Tibial artery (tissue), 4 donors: Measurements from ENCODE around the gene ASB6.
A peak's percentile ranks its signal among the peaks of the same experiment; 100 is the strongest.

Experiments
- DNase-seq, 2 donors: peaks; one replicate each; pipeline ENCODE4 v3.0.0-alpha.2; 2019
- H3K27ac ChIP-seq, 2 donors: fragments of 200-600 bp; sonication (generic) in 1 of 2; 1 replicate in 1 of 2; 2 replicates in 1 of 2; pipeline ENCODE4 v1.5.1; 2018 to 2019; ENCODE audit warnings: mild to moderate bottlenecking in 1 of 2
- H3K27me3 ChIP-seq, 2 donors: fragments of 200-600 bp; sonication (generic) in 1 of 2; one replicate each; pipeline versions ENCODE4 v1.5.1 to v1.6.0; 2016 to 2019
- H3K36me3 ChIP-seq, 3 donors: fragments of 200-600 bp; sonication (generic) in 2 of 3; one replicate each; pipeline ENCODE4 v1.5.1; 2016 to 2019; ENCODE audit warnings: mild to moderate bottlenecking in 2 of 3
- H3K4me1 ChIP-seq, 4 donors: fragments of 200-600 bp; sonication (generic) in 2 of 4; 1 replicate in 3 of 4; 2 replicates in 1 of 4; pipeline ENCODE4 v1.5.1; 2016 to 2019
- H3K4me3 ChIP-seq, 2 donors: fragments of 200-600 bp; sonication (generic) in 1 of 2; 1 replicate in 1 of 2; 2 replicates in 1 of 2; pipeline ENCODE4 v1.5.1; 2018 to 2019; ENCODE audit warnings: mild to moderate bottlenecking in 2 of 2
- H3K9me3 ChIP-seq, 3 donors: fragments of 200-600 bp; sonication (generic) in 1 of 3; one replicate each; pipeline ENCODE4 v1.5.1; 2016 to 2019
- CTCF ChIP-seq, 2 experiments: fragments of 200-600 bp in 1 of 2; fragments of 450-650 bp in 1 of 2; IDR thresholded peaks; one replicate each; pipeline ENCODE4 v1.5.1; 2017 to 2019; ENCODE audit warnings: antibody characterized with exemption in 2 of 2, mild to moderate bottlenecking in 1 of 2, moderate library complexity in 1 of 2
- intact Hi-C: fragments of 100-400 bp; cut with DNase I; formaldehyde crosslinking; loops from one replicate; pipeline ENCODE4 v1.15.0; 2023; ENCODE audit warnings: low total_unique reads

The ASB6 gene

GRCh38 chr9:129626079-129626624 lies 15.8 kb downstream of the ASB6 start, which contains the start of gene NTMT1:
Gene NTMT1 (plus strand): TSS chr9:129626163. CDS start chr9:129632704, 6,541 bp downstream.
- DNase-seq, result peak; percentile 82 to 91
- intact Hi-C loops, result no loop called here
- Histone ChIP-seq H3K4me1 (peaks cover 0 to 45% (median 38%) of the 10 kb centered on the region in 4 donors), H3K27me3 (no peaks in the 10 kb centered on the region), H3K36me3 (no peaks in the 10 kb centered on the region), H3K4me3 (peak within 1 kb of the TSS; percentile 72 to 79), H3K9me3 (no peaks in the 10 kb centered on the region), H3K27ac (peak within 1 kb of the TSS; percentile 87 to 90)
- TF ChIP-seq CTCF (IDR thresholded peaks at IDR 0.05), result peak in 1 of 2 experiments; percentile 22

GRCh38 chr9:129624947-129625346 lies 17.0 kb downstream of the ASB6 start:
- H3K4me3 ChIP-seq, result no peak overlapping the region
- H3K36me3 ChIP-seq, result no peaks in the 10 kb centered on the region
- peaks cover 0 to 46% (median 42%) of the 10 kb centered on the region in 4 donors for H3K4me1 ChIP-seq
- no peaks in the 10 kb centered on the region for H3K9me3 ChIP-seq
- H3K27ac ChIP-seq, result peak overlapping the region in 1 of 2 donors; percentile 90
- no peak for TF ChIP-seq CTCF (IDR thresholded peaks at IDR 0.05)
- peaks cover 0 to 5% of the 10 kb centered on the region in 2 donors for H3K27me3 ChIP-seq
- DNase-seq, result no peak
- intact Hi-C loops, result no loop called here

- no peaks in the 10 kb centered on the region for H3K9me3 ChIP-seq
- no peaks in the 10 kb centered on the region for H3K36me3 ChIP-seq
- TF ChIP-seq CTCF (IDR thresholded peaks at IDR 0.05), result peak; percentile 64 to 69
- H3K27ac ChIP-seq, result no peak overlapping the region
- DNase-seq, result peak in 1 of 2 donors; percentile 76
- peaks cover 0 to 11% of the 10 kb centered on the region in 2 donors for H3K27me3 ChIP-seq
- no peak overlapping the region for H3K4me3 ChIP-seq
- peaks cover 0 to 47% (median 43%) of the 10 kb centered on the region in 4 donors for H3K4me1 ChIP-seq
- intact Hi-C loops, result no loop called here
Measured at GRCh38 chr9:129624168-129624759, 17.7 kb downstream of the ASB6 start.

- intact Hi-C loops, result no loop called here
- Histone ChIP-seq H3K4me1 (peaks cover 0 to 43% (median 37%) of the 10 kb centered on the region in 4 donors), H3K9me3 (no peaks in the 10 kb centered on the region), H3K27me3 (peaks cover 0 to 11% of the 10 kb centered on the region in 2 donors), H3K4me3 (no peak overlapping the region), H3K36me3 (no peaks in the 10 kb centered on the region), H3K27ac (no peak overlapping the region)
- no peak for DNase-seq
- TF ChIP-seq CTCF (IDR thresholded peaks at IDR 0.05), result no peak
Measured at GRCh38 chr9:129623331-129623730, 18.6 kb downstream of the ASB6 start.

- H3K27me3 ChIP-seq, result peaks cover 0 to 11% of the 10 kb centered on the region in 2 donors
- intact Hi-C loops, result no loop called here
Measured at GRCh38 chr9:129620669-129621295, 21.2 kb downstream of the ASB6 start, which contains the start of gene C9orf50. Gene C9orf50 (minus strand): TSS chr9:129621101. CDS start chr9:129620574, 527 bp downstream.

More at GRCh38 chr9:129620669-129621295, 21.2 kb downstream of the ASB6 start, which contains the start of gene C9orf50:
- Histone ChIP-seq H3K36me3 (no peaks in the 10 kb centered on the region), H3K4me3 (peak within 1 kb of the TSS; percentile 49 to 71), H3K27ac (peak within 1 kb of the TSS; percentile 46 to 54), H3K9me3 (no peaks in the 10 kb centered on the region), H3K4me1 (peaks cover 0 to 24% (median 19%) of the 10 kb centered on the region in 4 donors)
- no peak for DNase-seq
- no peak for TF ChIP-seq CTCF (IDR thresholded peaks at IDR 0.05)
